WTC11 (cell line): ENCODE data around the gene KLRC2.
"Not testable (repeated sequence)": the region's sequence is repeated elsewhere in the genome, so short reads cannot be mapped to it uniquely, and the experiment has no call there.

ENCODE experiments used
- CTCF ChIP-seq: fragments of 200-600 bp; IDR thresholded peaks from 2 replicates; pipeline ENCODE4 v1.8.0; 2022; ENCODE audit warnings: antibody characterized with exemption
- E2F4 ChIP-seq: sonication (generic); formaldehyde crosslinking; IDR thresholded peaks from 2 replicates; pipeline ENCODE4 v1.8.1; 2022; ENCODE audit warnings: low read depth, mild to moderate bottlenecking, moderate library complexity, missing genetic modification reagents, borderline replicate concordance
- ELF4 ChIP-seq: sonication (generic); formaldehyde crosslinking; IDR thresholded peaks from 2 replicates; pipeline ENCODE4 v1.8.1; 2022; ENCODE audit warnings: low read depth, mild to moderate bottlenecking, moderate library complexity, missing genetic modification reagents
- NR1H2 ChIP-seq: sonication (generic); formaldehyde crosslinking; IDR thresholded peaks from 2 replicates; pipeline ENCODE4 v1.9.0; 2021; ENCODE audit warnings: mild to moderate bottlenecking, moderate library complexity, missing genetic modification reagents
- USF2 ChIP-seq: sonication (generic); formaldehyde crosslinking; IDR thresholded peaks from 2 replicates; pipeline ENCODE4 v1.8.1; 2023; ENCODE audit warnings: mild to moderate bottlenecking, missing genetic modification reagents, moderate library complexity

DNA sequence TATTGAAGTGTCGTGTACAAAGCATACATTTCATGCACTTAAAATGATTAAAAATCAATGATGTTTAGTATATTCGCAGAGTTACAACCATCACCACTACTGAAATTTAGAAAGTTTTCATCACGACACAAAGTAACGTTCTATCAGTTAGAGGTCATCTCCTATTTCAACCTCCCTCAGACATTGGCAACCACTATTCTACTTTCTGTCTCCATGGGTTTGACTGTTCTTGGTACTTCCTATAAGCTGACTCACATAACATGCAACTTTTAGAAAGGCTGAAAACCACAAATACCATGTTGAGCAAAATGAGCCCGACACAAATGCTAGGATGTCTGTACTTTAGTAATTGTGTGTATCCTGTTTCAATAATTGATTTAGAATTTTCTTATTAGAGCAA, 10.2 kb upstream of the KLRC2 start:
- TF ChIP-seq USF2 (CRISPR knock-in tag); CTCF; NR1H2 (CRISPR knock-in tag); ELF4 (CRISPR knock-in tag); E2F4 (CRISPR knock-in tag): not testable (repeated sequence)
